ENCODE data around the gene PAXX.
"Not testable (repeated sequence)": the region's sequence is repeated elsewhere in the genome, so short reads cannot be mapped to it uniquely, and the experiment has no call there.

DNA sequence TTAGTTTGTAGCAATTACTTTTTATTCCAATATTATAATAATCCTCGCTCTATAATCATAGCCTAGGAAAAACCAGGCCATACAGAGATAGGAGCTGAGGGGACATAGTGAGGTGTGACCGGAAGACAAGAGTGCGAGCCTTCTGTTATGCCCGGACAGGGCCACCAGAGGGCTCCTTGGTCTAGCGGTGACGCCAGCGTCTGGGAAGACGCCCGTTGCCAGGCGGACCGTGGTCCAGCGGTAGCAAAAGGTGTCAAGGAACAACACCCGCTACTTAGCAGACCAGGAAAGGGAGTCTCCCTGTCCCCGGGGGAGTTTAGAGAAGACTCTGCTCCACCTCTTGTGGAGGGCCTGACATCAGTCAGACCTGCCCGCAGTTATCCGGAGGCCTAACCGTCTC is 12.1 kb downstream of the PAXX start:
- TF ChIP-seq, protein P1, sequence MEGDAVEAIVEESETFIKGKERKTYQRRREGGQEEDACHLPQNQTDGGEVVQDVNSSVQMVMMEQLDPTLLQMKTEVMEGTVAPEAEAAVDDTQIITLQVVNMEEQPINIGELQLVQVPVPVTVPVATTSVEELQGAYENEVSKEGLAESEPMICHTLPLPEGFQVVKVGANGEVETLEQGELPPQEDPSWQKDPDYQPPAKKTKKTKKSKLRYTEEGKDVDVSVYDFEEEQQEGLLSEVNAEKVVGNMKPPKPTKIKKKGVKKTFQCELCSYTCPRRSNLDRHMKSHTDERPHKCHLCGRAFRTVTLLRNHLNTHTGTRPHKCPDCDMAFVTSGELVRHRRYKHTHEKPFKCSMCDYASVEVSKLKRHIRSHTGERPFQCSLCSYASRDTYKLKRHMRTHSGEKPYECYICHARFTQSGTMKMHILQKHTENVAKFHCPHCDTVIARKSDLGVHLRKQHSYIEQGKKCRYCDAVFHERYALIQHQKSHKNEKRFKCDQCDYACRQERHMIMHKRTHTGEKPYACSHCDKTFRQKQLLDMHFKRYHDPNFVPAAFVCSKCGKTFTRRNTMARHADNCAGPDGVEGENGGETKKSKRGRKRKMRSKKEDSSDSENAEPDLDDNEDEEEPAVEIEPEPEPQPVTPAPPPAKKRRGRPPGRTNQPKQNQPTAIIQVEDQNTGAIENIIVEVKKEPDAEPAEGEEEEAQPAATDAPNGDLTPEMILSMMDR (optimal IDR thresholded peaks at IDR 0.05 in 1 of 3, IDR thresholded peaks at IDR 0.05 in 1 of 3, conservative IDR thresholded peaks at IDR 0.05 in 1 of 3; ENCODE audit: extremely low read depth in 1 of 3, insufficient read depth in 2 of 3, low read length in 3 of 3), result peak in 1 of 3 experiments; percentile 15
- TF ChIP-seq EZH2 (IDR thresholded peaks at IDR 0.05; ENCODE audit: low read length), result not testable (repeated sequence)
